Inflammatory macrophage treated with lipopolysaccharide for 4 hours (primary cell): ENCODE results near the gene TMEM9.

ENCODE experiments used
- DNase-seq: peaks from one replicate; pipeline ENCODE4 v3.0.0-alpha.2; 2020

The TMEM9 gene

DNA sequence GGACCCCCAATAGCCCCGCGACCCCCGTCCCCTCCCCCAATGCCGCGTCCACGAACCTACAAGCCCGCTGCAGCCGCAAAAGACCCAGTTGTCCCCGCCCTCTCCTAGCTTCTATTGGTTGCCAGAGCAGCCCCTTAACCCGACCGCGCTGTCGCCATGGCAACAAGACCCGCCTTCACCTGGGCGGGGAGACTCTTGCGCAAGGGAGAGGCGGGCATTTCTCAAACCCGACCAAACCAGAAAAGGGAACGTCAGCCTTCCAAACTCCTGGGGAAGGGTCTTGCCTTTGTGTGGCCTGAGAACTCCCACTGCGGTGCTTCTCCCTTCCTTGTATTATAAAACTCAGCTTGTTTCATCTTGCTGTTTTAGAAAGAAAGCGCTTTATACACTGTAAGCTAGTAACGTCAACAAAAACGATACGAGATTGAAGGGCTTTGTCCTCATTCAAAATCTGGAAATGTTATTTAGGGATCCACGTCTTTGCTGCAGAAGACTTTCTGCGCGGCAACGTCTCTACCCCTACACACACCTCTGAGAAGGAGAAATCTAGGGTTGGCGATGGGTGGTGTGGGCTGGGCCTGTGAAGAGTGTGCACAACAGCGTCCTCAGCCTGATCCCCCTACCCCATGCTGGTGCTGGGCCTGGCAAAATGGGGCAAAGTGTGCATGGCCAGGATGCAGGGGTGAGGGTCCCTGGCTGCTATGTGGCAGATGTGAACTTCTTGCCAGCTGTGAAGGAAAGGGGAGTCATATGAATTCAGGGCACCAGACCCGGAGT, at the start of gene TMEM9:
Gene TMEM9 (minus strand): TSS at position 86 of the 777 bp plus-strand sequence. CDS start 551 bp downstream, outside the sequence.
- DNase-seq, result peak; percentile 89

GRCh38 chr1:201198598-201198997, 44.3 kb upstream of the TMEM9 start:
- DNase-seq, result no peak

GRCh38 chr1:201194046-201194445, 39.8 kb upstream of the TMEM9 start:
- DNase-seq, result no peak

DNA sequence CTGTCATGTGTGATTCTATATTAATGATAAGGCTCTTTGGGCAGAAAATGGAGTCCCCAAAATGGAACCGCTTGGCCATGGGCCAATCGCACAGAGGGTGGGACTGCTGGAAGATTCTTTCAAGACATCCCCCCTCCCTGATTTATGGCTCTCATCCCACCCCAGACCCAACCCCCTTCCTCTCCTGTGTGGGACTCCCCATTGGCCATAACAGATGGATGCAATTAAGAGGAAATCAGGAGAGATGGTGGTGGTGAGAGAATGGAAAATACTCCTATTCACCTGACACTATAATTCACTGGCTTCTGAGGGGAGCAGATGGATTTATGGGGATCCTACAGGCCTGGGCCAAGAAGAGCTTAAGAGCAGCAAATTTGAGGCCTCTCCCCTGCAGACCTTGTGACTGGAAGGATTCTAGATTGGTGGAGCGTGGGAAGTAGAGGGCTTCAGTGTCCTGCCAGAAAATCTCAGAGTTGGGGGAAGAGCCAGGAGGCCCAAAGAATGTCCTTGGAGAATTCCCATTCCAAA, 38.1 kb upstream of the TMEM9 start:
- no peak for DNase-seq

DNA sequence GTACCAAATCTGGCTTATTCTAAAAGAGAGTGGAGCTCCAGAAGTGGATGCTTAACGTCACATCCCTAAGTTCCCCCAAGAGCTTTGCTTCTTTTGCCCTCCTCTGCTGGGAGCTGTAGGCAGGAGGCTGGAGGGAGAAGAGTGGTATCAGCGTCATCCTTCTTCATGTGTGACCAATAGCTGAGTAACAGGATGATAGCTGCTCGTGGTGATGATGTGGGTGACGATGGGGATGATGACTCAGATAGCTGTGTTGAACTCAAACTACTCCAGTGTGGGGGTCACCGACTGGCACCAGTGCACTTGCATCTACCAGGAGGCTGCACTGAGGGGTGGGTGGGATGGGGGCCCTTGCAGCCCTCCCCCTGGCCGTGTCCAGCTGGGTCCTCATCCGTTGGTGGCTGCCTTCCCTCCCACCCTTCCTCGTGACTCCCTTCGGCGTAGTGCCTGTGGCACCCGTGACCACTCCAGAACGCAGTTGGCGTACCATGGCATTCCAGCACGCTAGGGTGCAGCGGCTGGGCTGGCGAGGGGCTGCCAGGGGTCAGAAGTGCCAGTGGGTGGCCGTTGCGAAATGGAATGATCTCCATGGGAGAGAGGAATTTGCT, 37.5 kb upstream of the TMEM9 start:
- DNase-seq, result peak; percentile 80

DNA sequence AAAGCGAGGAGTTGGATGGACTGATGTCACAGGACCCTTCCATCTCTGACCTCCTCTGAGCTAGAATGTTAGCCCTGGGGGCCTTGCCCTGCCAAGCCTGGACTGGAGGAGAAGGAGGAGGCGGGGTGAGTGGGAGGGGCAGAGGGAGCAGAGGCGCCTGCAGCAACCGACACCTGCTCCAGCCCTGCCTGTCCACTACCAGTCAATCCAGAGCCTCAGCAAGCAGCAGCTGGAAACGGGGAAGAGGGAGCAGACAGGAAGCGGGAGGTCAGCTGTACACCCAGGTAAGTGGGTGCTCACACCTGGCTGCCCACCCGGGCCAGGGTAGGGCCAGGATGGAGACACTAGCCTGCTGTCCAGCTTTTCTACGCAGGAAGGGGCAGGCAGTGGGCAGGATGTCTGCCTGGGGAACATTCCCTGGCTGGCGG, 36.4 kb upstream of the TMEM9 start, which contains the start of gene IGFN1:
Gene IGFN1 (plus strand): TSS at position 201 of the 428 bp plus-strand sequence. CDS start 2,470 bp downstream, outside the sequence.
- no peak for DNase-seq

DNA sequence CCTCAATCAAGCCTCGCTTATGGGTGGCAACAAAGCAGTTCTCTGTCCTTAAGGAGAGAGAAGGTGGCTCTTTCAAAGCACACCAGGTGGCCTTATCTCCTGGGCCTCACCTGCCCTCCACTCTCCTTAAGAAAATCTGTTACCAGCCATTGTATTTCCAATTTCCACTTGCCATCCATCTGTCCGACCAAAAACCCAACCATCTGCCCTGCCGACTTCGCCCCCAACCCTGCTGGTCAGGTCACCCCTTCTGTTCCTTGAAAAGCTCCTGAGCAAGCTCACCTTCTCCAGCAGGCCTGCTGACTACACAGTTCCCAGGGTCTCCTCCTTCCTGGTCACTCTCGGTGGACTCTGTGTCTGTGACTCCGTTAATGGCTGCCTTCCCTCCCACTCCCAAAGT, 35.7 kb upstream of the TMEM9 start:
- DNase-seq, result no peak

DNA sequence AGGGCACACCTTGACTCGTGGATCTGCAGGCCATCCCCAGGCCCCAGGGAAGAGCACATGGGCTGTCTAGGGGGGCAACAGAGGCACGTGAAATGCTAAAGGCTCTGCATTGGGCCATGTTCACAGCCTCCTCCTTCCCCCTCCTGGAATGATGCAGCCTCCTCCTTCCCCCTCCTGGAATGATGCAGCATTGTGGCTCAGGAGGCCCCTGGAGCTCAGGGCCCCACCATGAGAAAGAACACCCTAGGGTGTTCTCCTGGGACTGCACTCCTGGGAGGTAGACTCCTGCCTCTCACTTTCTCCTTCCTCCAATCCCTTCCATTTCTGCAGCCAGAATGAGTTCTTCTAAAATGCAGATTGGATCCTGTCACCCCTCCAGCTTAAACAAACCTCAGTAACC, 34.8 kb upstream of the TMEM9 start:
- no peak for DNase-seq

DNA sequence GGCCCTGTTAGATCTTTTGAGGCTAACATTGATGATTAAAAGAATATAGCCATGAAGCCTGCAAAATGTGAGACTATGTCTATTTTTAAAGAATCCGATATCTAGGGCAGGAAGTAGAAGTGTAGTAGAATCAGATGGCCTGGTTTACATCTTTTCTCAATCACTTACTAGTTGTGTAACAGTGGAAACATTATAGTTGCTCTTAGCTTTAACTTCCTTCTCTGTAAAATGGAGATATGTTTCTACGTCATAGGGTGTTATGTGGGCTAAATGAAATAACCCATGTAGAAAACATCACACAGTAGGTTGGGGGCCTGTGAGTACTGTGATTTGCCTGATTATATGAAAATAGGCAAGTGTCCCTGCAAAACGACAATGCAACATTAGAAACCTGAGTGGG, 31.9 kb upstream of the TMEM9 start:
- DNase-seq, result peak; percentile 92

DNA sequence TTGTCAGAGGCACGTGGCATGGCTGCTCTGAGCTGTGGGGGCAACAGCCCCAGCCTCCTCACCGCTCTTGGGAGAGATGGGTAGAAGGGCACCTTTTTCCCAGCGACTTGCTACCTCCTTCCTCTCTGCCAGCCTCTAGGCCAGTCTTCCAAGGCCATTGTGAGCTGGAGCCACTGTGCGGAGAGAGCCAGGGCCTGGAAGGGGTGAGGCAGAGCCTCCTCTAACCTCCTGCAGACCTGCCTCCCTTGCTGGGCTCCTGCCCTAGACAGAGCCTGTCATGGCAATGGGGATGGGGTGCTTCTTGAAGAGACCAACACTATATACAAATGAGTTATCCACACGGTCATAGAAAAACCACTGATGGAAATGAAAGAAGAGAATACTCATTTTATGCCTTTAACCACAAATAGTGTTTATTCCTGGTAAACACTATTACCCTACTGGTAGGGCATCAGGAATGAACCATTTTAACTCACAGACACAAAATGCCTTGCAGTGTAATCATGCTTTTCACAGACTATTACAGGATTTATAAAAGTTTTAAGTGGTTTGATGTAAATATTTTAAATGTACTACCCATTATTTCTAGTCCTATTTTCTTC, 31.4 kb upstream of the TMEM9 start:
- DNase-seq, result peak; percentile 6

DNA sequence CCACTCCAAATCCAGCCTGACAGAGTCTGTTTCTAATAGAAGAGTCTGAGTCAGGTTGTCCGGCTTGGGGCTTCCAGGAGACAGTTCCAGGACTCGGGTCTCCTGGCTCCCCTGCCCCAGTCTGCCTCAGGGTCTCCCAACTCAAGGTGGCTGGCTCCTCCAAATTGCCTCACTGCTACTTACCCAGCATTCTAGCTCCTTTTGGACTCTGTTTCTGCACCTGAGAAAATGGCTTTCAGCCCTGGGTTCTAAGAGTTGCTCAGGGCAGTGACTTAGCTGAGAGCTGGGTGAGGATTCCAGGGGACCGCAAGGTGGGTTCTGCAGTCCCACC, 30.8 kb upstream of the TMEM9 start:
- no peak for DNase-seq

GRCh38 chr1:201184307-201185122, 30.2 kb upstream of the TMEM9 start:
- DNase-seq, result peak; percentile 52

- no peak for DNase-seq
Measured at GRCh38 chr1:201183753-201184152, 29.5 kb upstream of the TMEM9 start.

DNA sequence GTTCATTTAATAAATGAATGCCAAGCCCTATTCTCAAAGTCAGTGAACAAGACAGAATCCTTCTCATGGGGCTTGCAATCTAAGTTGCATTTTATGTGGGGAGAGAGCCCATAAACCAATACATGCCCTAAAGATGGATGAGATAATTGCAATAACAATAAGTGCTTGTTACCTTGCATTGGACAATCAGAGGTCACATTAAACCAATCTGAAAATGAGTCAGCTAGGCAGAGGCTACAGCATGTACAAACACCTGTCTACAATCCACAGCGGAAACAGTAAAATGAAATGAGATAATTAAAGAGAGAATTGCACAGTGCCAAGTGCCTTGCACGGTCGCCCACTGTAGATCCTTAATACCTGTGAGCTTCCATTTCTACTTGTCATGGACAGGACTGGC, 28.9 kb upstream of the TMEM9 start:
- no peak for DNase-seq

GRCh38 chr1:201181726-201182125, 27.5 kb upstream of the TMEM9 start:
- DNase-seq, result no peak

- peak; percentile 32 for DNase-seq
Measured at GRCh38 chr1:201181323-201181722, 27.0 kb upstream of the TMEM9 start.

GRCh38 chr1:201180901-201181300, 26.6 kb upstream of the TMEM9 start:
- no peak for DNase-seq

GRCh38 chr1:201180141-201180540, 25.9 kb upstream of the TMEM9 start:
- DNase-seq, result peak; percentile 18

GRCh38 chr1:201178718-201179117, 24.4 kb upstream of the TMEM9 start:
- DNase-seq, result no peak

DNA sequence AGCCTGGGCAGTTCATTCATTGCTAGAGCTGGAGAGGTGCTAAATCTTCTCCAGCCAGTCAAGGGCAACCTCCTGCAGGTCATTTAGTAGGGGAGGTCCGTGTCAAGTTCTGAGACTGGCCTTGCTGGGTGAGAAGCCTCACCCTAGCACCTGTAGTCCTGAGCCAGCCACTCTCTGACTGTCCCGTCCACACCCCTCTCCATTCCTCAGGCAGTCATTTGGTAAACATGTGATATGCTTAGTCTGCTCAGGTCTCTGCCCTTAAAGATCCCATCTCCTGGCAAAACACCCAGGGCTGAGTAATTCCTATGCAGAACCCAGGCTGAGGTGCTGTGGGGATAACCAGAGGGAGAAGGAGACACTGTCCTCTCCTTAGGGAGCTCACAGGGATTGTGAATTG, 22.7 kb upstream of the TMEM9 start:
- no peak for DNase-seq

DNA sequence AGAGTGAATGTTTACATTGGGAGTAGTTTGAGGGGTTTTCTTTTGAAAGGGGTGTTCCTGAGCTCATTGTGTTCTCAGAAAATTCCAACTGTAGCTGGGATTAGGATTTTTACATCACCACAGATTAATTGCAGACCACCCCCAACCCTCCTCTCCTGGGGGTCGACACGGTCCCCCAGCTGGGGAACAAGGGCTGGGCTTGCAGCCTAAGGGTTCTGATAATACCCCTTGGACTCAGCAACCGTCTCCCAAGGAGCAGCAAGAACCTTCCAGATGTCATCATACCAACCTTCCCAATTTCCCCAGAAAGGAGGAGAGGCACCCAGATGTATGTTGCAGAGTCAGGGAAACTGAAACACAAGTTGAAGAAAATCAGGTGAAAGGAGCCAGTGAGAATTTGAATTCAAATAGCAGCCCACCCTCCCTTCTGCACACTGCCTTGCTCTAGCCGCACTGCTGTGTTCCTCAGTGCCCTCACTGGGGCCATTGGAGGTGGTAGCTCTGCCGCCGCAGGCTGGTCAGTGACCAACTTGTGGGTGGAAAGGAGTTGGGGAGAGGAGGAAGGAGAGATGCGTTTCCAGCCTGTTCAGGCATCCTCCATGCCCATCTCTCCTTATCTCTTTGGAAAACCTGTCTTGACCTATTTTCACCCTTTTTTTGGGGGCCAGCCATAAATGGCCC, 21.7 kb upstream of the TMEM9 start:
- no peak for DNase-seq

GRCh38 chr1:201173736-201174135, 19.5 kb upstream of the TMEM9 start:
- no peak for DNase-seq
